Measurements from ENCODE around the gene SPATA7.

DNA sequence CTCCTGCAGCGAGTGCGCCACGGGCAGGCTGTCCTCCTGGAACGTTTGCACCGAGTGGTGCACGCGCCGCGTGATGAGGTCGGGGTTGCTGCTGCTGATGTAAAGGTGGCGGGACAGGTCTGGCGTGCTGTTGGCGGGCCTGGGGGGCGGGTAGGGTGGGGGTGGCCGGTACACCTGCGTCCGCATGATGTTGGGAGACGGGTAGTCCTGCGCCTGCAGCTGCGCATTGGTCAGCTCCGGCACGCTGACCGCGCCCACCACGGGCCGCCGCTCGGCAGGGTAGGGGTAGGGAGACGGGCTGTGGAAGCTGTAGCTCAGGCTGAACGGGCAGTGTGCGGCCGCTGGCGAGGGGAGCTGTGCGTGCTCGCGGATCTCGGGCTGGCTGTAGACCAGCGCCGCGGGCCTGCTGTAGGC lies 94.1 kb downstream of the SPATA7 start:
- TF ChIP-seq, protein P1, sequence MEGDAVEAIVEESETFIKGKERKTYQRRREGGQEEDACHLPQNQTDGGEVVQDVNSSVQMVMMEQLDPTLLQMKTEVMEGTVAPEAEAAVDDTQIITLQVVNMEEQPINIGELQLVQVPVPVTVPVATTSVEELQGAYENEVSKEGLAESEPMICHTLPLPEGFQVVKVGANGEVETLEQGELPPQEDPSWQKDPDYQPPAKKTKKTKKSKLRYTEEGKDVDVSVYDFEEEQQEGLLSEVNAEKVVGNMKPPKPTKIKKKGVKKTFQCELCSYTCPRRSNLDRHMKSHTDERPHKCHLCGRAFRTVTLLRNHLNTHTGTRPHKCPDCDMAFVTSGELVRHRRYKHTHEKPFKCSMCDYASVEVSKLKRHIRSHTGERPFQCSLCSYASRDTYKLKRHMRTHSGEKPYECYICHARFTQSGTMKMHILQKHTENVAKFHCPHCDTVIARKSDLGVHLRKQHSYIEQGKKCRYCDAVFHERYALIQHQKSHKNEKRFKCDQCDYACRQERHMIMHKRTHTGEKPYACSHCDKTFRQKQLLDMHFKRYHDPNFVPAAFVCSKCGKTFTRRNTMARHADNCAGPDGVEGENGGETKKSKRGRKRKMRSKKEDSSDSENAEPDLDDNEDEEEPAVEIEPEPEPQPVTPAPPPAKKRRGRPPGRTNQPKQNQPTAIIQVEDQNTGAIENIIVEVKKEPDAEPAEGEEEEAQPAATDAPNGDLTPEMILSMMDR (IDR thresholded peaks at IDR 0.05): no peak
- TF ChIP-seq RFX5 (IDR thresholded peaks at IDR 0.05; ENCODE audit: low read length) (no peak), TEAD4 (IDR thresholded peaks at IDR 0.05; ENCODE audit: borderline replicate concordance, insufficient read depth) (no peak), JUND (IDR thresholded peaks at IDR 0.05) (no peak), EP300 (IDR thresholded peaks at IDR 0.05; ENCODE audit: borderline replicate concordance in 1 of 2, low read depth in 1 of 2, low read length in 1 of 2) (no peak)
- TF ChIP-seq, protein P2, sequence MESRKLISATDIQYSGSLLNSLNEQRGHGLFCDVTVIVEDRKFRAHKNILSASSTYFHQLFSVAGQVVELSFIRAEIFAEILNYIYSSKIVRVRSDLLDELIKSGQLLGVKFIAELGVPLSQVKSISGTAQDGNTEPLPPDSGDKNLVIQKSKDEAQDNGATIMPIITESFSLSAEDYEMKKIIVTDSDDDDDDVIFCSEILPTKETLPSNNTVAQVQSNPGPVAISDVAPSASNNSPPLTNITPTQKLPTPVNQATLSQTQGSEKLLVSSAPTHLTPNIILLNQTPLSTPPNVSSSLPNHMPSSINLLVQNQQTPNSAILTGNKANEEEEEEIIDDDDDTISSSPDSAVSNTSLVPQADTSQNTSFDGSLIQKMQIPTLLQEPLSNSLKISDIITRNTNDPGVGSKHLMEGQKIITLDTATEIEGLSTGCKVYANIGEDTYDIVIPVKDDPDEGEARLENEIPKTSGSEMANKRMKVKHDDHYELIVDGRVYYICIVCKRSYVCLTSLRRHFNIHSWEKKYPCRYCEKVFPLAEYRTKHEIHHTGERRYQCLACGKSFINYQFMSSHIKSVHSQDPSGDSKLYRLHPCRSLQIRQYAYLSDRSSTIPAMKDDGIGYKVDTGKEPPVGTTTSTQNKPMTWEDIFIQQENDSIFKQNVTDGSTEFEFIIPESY (IDR thresholded peaks at IDR 0.05; ENCODE audit: borderline replicate concordance, low read depth): no peak
- TF ChIP-seq, protein P3, sequence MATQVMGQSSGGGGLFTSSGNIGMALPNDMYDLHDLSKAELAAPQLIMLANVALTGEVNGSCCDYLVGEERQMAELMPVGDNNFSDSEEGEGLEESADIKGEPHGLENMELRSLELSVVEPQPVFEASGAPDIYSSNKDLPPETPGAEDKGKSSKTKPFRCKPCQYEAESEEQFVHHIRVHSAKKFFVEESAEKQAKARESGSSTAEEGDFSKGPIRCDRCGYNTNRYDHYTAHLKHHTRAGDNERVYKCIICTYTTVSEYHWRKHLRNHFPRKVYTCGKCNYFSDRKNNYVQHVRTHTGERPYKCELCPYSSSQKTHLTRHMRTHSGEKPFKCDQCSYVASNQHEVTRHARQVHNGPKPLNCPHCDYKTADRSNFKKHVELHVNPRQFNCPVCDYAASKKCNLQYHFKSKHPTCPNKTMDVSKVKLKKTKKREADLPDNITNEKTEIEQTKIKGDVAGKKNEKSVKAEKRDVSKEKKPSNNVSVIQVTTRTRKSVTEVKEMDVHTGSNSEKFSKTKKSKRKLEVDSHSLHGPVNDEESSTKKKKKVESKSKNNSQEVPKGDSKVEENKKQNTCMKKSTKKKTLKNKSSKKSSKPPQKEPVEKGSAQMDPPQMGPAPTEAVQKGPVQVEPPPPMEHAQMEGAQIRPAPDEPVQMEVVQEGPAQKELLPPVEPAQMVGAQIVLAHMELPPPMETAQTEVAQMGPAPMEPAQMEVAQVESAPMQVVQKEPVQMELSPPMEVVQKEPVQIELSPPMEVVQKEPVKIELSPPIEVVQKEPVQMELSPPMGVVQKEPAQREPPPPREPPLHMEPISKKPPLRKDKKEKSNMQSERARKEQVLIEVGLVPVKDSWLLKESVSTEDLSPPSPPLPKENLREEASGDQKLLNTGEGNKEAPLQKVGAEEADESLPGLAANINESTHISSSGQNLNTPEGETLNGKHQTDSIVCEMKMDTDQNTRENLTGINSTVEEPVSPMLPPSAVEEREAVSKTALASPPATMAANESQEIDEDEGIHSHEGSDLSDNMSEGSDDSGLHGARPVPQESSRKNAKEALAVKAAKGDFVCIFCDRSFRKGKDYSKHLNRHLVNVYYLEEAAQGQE (IDR thresholded peaks at IDR 0.05; ENCODE audit: low read depth, low read length): no peak

Measured in SK-N-SH (cell line).